NCI-H2029 treated with DMSO at 0.1 percent for 48 hours (cell line): ENCODE data around the gene B4GAT1.
A peak's percentile ranks its signal among the peaks of the same experiment; 100 is the strongest.

Source experiments
- DNase-seq: peaks from one replicate; lab custom pipeline; 2025; lab: John Stamatoyannopoulos, UW

The B4GAT1 gene

GRCh38 chr11:66336234-66337102 is 11.0 kb downstream of the B4GAT1 start, which contains the start of gene RIN1:
RIN1 (minus strand) TSS chr11:66336434; CDS start chr11:66336402, 32 bp downstream.
- no peak for DNase-seq

GRCh38 chr11:66335531-66336233 is 11.7 kb downstream of the B4GAT1 start:
- no peak for DNase-seq

GRCh38 chr11:66334605-66335442 is 12.6 kb downstream of the B4GAT1 start:
- no peak for DNase-seq

- no peak for DNase-seq
Observed at GRCh38 chr11:66333896-66334604, 13.4 kb downstream of the B4GAT1 start.

GRCh38 chr11:66333220-66333877 is 14.1 kb downstream of the B4GAT1 start:
- no peak for DNase-seq

- no peak for DNase-seq
Observed at GRCh38 chr11:66332371-66333219, 14.8 kb downstream of the B4GAT1 start.

- DNase-seq: no peak
Observed at GRCh38 chr11:66331542-66332370, 15.7 kb downstream of the B4GAT1 start.

- DNase-seq: no peak
Observed at GRCh38 chr11:66330931-66331330, 16.5 kb downstream of the B4GAT1 start.

GRCh38 chr11:66329165-66329673 is 18.2 kb downstream of the B4GAT1 start:
- no peak for DNase-seq

GRCh38 chr11:66328302-66329144 is 18.9 kb downstream of the B4GAT1 start:
- DNase-seq: peak; percentile 47

GRCh38 chr11:66328031-66328301 is 19.5 kb downstream of the B4GAT1 start:
- no peak for DNase-seq

GRCh38 chr11:66327171-66328030 is 20.0 kb downstream of the B4GAT1 start:
- no peak for DNase-seq

GRCh38 chr11:66326261-66327111 is 20.9 kb downstream of the B4GAT1 start:
- DNase-seq: no peak

- DNase-seq: no peak
Observed at GRCh38 chr11:66325263-66325671, 22.2 kb downstream of the B4GAT1 start.

GRCh38 chr11:66324664-66325063 is 22.8 kb downstream of the B4GAT1 start:
- no peak for DNase-seq

- DNase-seq: no peak
Observed at GRCh38 chr11:66323684-66324083, 23.7 kb downstream of the B4GAT1 start.
